ENCODE results near the gene KRT12. TPM values are rescaled to one million over a fixed set of nuclear protein-coding genes. Genes with fewer than 3 reads are reported as not detected.

Gene KRT12
- total RNA-seq, 1 experiment from 2014 or later, result not detected

- no peak for DNase-seq
- H3K4me1 ChIP-seq, result no peaks in the 10 kb centered on the region
- H3K27me3 ChIP-seq, result no peaks in the 10 kb centered on the region
- no peak overlapping the region for H3K27ac ChIP-seq
- H3K9me3 ChIP-seq (replicated peaks), result no peaks in the 10 kb centered on the region
- no peak overlapping the region for H3K4me3 ChIP-seq
- H3K36me3 ChIP-seq, result no peaks in the 10 kb centered on the region
Observed at GRCh38 chr17:40900809-40901356, 33.9 kb upstream of the KRT12 start.

GRCh38 chr17:40896916-40897455 lies 30.0 kb upstream of the KRT12 start:
- H3K27me3 ChIP-seq, result no peaks in the 10 kb centered on the region
- H3K9me3 ChIP-seq (replicated peaks), result no peaks in the 10 kb centered on the region
- H3K4me3 ChIP-seq, result no peak overlapping the region
- no peaks in the 10 kb centered on the region for H3K36me3 ChIP-seq
- DNase-seq, result no peak
- H3K27ac ChIP-seq, result no peak overlapping the region
- no peaks in the 10 kb centered on the region for H3K4me1 ChIP-seq

GRCh38 chr17:40895106-40895730 lies 28.2 kb upstream of the KRT12 start:
- H3K27ac ChIP-seq, result no peak overlapping the region
- no peaks in the 10 kb centered on the region for H3K9me3 ChIP-seq (replicated peaks)
- no peaks in the 10 kb centered on the region for H3K36me3 ChIP-seq
- DNase-seq, result no peak
- H3K27me3 ChIP-seq, result no peaks in the 10 kb centered on the region
- H3K4me3 ChIP-seq, result no peak overlapping the region
- H3K4me1 ChIP-seq, result no peaks in the 10 kb centered on the region

- Histone ChIP-seq H3K27me3 (no peaks in the 10 kb centered on the region), H3K9me3 (replicated peaks) (no peaks in the 10 kb centered on the region), H3K4me3 (no peak overlapping the region), H3K36me3 (no peaks in the 10 kb centered on the region), H3K27ac (no peak overlapping the region), H3K4me1 (peaks cover 2% of the 10 kb centered on the region; the same call in 1 of the 2 replicates)
- DNase-seq, result no peak
Observed at GRCh38 chr17:40888196-40888720, 21.2 kb upstream of the KRT12 start.

GRCh38 chr17:40886090-40886489 lies 19.1 kb upstream of the KRT12 start:
- Histone ChIP-seq H3K27ac (no peak overlapping the region), H3K27me3 (no peaks in the 10 kb centered on the region), H3K9me3 (replicated peaks) (no peaks in the 10 kb centered on the region), H3K36me3 (no peaks in the 10 kb centered on the region), H3K4me1 (peaks cover 2% of the 10 kb centered on the region; the same call in 1 of the 2 replicates), H3K4me3 (no peak overlapping the region)
- peak; percentile 61 to 67 for DNase-seq

GRCh38 chr17:40884708-40885512 lies 17.9 kb upstream of the KRT12 start, which contains the start of gene KRT20:
Gene KRT20 (minus strand): TSS chr17:40885242. CDS start chr17:40885185, 57 bp downstream.
- Histone ChIP-seq H3K27me3 (no peaks in the 10 kb centered on the region), H3K4me3 (no peak within 1 kb of the TSS), H3K27ac (no peak within 1 kb of the TSS), H3K4me1 (peaks cover 2% of the 10 kb centered on the region; the same call in 1 of the 2 replicates), H3K9me3 (replicated peaks) (no peaks in the 10 kb centered on the region), H3K36me3 (no peaks in the 10 kb centered on the region)
- no peak for DNase-seq

- DNase-seq, result no peak
- Histone ChIP-seq H3K27ac (no peak overlapping the region), H3K4me3 (no peak overlapping the region), H3K36me3 (no peaks in the 10 kb centered on the region), H3K4me1 (peaks cover 11% of the 10 kb centered on the region), H3K9me3 (replicated peaks) (no peaks in the 10 kb centered on the region), H3K27me3 (no peaks in the 10 kb centered on the region)
Observed at GRCh38 chr17:40883626-40884334, 16.8 kb upstream of the KRT12 start.

- H3K27me3 ChIP-seq, result no peaks in the 10 kb centered on the region
- H3K9me3 ChIP-seq (replicated peaks), result no peaks in the 10 kb centered on the region
- H3K36me3 ChIP-seq, result no peaks in the 10 kb centered on the region
- H3K27ac ChIP-seq, result no peak overlapping the region
- H3K4me3 ChIP-seq, result no peak overlapping the region
- DNase-seq, result no peak
- H3K4me1 ChIP-seq, result peaks cover 12% of the 10 kb centered on the region
Observed at GRCh38 chr17:40883031-40883430, 16.0 kb upstream of the KRT12 start.

GRCh38 chr17:40879026-40879425 lies 12.0 kb upstream of the KRT12 start:
- Histone ChIP-seq H3K36me3 (no peaks in the 10 kb centered on the region), H3K9me3 (replicated peaks) (no peaks in the 10 kb centered on the region), H3K27ac (peak overlapping the region; percentile 47), H3K27me3 (no peaks in the 10 kb centered on the region), H3K4me3 (no peak overlapping the region), H3K4me1 (peaks cover 10% of the 10 kb centered on the region)
- peak; percentile 56 to 65 for DNase-seq

GRCh38 chr17:40878044-40878443 lies 11.0 kb upstream of the KRT12 start:
- Histone ChIP-seq H3K27ac (peak overlapping the region; percentile 47; the same call in 1 of the 2 replicates), H3K4me3 (no peak overlapping the region), H3K36me3 (no peaks in the 10 kb centered on the region), H3K9me3 (replicated peaks) (no peaks in the 10 kb centered on the region), H3K27me3 (no peaks in the 10 kb centered on the region), H3K4me1 (peaks cover 10% of the 10 kb centered on the region)
- DNase-seq, result no peak

- DNase-seq, result no peak
- no peak overlapping the region for H3K4me3 ChIP-seq
- no peaks in the 10 kb centered on the region for H3K9me3 ChIP-seq (replicated peaks)
- H3K36me3 ChIP-seq, result no peaks in the 10 kb centered on the region
- 0 out of 2 replicates have a peak, but pooled peaks cover 1% of the 10 kb centered on the region for H3K4me1 ChIP-seq
- no peak overlapping the region for H3K27ac ChIP-seq
- H3K27me3 ChIP-seq, result no peaks in the 10 kb centered on the region
Observed at GRCh38 chr17:40873801-40874200, 6.8 kb upstream of the KRT12 start.

GRCh38 chr17:40873255-40873654 lies 6.2 kb upstream of the KRT12 start:
- no peak overlapping the region for H3K27ac ChIP-seq
- H3K4me3 ChIP-seq, result no peak overlapping the region
- H3K9me3 ChIP-seq (replicated peaks), result no peaks in the 10 kb centered on the region
- no peak for DNase-seq
- H3K4me1 ChIP-seq, result no peaks in the 10 kb centered on the region
- H3K36me3 ChIP-seq, result no peaks in the 10 kb centered on the region
- H3K27me3 ChIP-seq, result no peaks in the 10 kb centered on the region

- H3K27ac ChIP-seq, result no peak overlapping the region
- no peak for DNase-seq
- no peaks in the 10 kb centered on the region for H3K4me1 ChIP-seq
- H3K4me3 ChIP-seq, result no peak overlapping the region
- H3K9me3 ChIP-seq (replicated peaks), result no peaks in the 10 kb centered on the region
- no peaks in the 10 kb centered on the region for H3K27me3 ChIP-seq
- H3K36me3 ChIP-seq, result no peaks in the 10 kb centered on the region
Observed at GRCh38 chr17:40872416-40872815, 5.4 kb upstream of the KRT12 start.

- H3K27ac ChIP-seq, result no peak overlapping the region
- H3K4me3 ChIP-seq, result no peak overlapping the region
- no peaks in the 10 kb centered on the region for H3K4me1 ChIP-seq
- no peaks in the 10 kb centered on the region for H3K9me3 ChIP-seq (replicated peaks)
- H3K27me3 ChIP-seq, result no peaks in the 10 kb centered on the region
- no peak for DNase-seq
- no peaks in the 10 kb centered on the region for H3K36me3 ChIP-seq
Observed at GRCh38 chr17:40871316-40871715, 4.3 kb upstream of the KRT12 start.

All from SJCRH30 (cell line).